ENCODE data around the gene STPG4.
"Not testable (repeated sequence)": the region's sequence is repeated elsewhere in the genome, so short reads cannot be mapped to it uniquely, and the experiment has no call there.

STPG4 gene

GRCh38 chr2:47126783-47127182 lies 28.3 kb downstream of the STPG4 start:
- H3K36me3 ChIP-seq (ENCODE audit: control insufficient read depth, insufficient read depth, low read length), result no peaks in the 10 kb centered on the region
- no peak overlapping the region for H3K9ac ChIP-seq (ENCODE audit: low read length)
- no peaks in the 10 kb centered on the region for H3K9me3 ChIP-seq (ENCODE audit: control insufficient read depth, insufficient read depth, low read depth, low read length)
- no peak overlapping the region for H3K27ac ChIP-seq (ENCODE audit: low read depth, low read length)
- no peaks in the 10 kb centered on the region for H3K27me3 ChIP-seq (ENCODE audit: control insufficient read depth, insufficient read depth, low read length)
- H3K4me1 ChIP-seq (ENCODE audit: control insufficient read depth, insufficient read depth, low read length), result peaks cover 11% of the 10 kb centered on the region
- no peak overlapping the region for H3K4me3 ChIP-seq (ENCODE audit: low read depth, low read length)

DNA sequence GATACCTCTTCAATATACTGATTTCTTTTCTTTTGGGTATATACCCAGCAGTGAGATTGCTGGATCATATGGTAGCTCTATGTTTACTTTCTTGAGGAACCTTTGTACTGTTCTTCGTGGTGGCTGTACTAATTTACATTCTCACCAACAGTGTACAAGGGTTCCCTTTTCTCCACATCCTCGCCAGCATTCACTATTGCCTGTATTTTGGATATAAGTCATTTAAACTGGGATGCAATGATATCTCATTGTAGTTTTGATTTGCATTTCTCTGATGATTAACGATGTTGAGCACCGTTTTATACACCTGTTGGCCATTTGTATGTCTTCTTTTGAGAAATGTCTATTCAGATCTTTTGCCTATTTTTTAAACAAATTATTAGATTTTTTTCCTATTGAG lies 30.4 kb downstream of the STPG4 start:
- H3K4me3 ChIP-seq (ENCODE audit: low read depth, low read length); H3K9ac ChIP-seq (ENCODE audit: low read length); H3K27me3 ChIP-seq (ENCODE audit: control insufficient read depth, insufficient read depth, low read length); H3K27ac ChIP-seq (ENCODE audit: low read depth, low read length); H3K36me3 ChIP-seq (ENCODE audit: control insufficient read depth, insufficient read depth, low read length); H3K9me3 ChIP-seq (ENCODE audit: control insufficient read depth, insufficient read depth, low read depth, low read length): not testable (repeated sequence)
- H3K4me1 ChIP-seq (ENCODE audit: control insufficient read depth, insufficient read depth, low read length), result peaks cover 16% of the 10 kb centered on the region

- not testable (repeated sequence) for H3K27me3 ChIP-seq (ENCODE audit: control insufficient read depth, insufficient read depth, low read length); H3K36me3 ChIP-seq (ENCODE audit: control insufficient read depth, insufficient read depth, low read length); H3K4me3 ChIP-seq (ENCODE audit: low read depth, low read length); H3K4me1 ChIP-seq (ENCODE audit: control insufficient read depth, insufficient read depth, low read length); H3K27ac ChIP-seq (ENCODE audit: low read depth, low read length); H3K9ac ChIP-seq (ENCODE audit: low read length); H3K9me3 ChIP-seq (ENCODE audit: control insufficient read depth, insufficient read depth, low read depth, low read length)
Observed at GRCh38 chr2:47120424-47120823, 34.7 kb downstream of the STPG4 start.

GRCh38 chr2:47119001-47119400 lies 36.1 kb downstream of the STPG4 start:
- no peaks in the 10 kb centered on the region for H3K36me3 ChIP-seq (ENCODE audit: control insufficient read depth, insufficient read depth, low read length)
- H3K4me1 ChIP-seq (ENCODE audit: control insufficient read depth, insufficient read depth, low read length), result peaks cover 5% of the 10 kb centered on the region; the same call in 1 of the 2 replicates
- no peaks in the 10 kb centered on the region for H3K27me3 ChIP-seq (ENCODE audit: control insufficient read depth, insufficient read depth, low read length)
- H3K27ac ChIP-seq (ENCODE audit: low read depth, low read length), result no peak overlapping the region
- H3K9ac ChIP-seq (ENCODE audit: low read length), result no peak overlapping the region
- H3K9me3 ChIP-seq (ENCODE audit: control insufficient read depth, insufficient read depth, low read depth, low read length), result no peaks in the 10 kb centered on the region
- H3K4me3 ChIP-seq (ENCODE audit: low read depth, low read length), result no peak overlapping the region

DNA sequence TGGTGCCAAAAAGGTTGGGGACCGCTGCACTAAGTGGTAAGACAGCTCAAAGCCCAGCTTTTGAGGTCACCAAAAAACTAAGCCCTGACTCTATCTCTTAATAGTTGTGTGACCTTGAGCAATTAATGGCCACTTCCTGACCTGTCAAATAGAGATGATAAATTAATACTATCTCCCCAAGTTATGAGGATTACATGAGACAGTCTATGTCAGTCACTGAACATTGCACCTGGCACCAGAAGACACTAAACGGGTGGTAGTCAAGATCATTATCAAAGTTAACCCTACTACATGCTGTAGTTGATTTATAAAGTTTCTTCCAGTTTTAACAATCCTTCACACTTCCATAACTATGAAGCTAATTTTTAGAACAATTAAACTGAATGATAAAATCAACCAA lies 36.5 kb downstream of the STPG4 start:
- Histone ChIP-seq H3K36me3 (ENCODE audit: control insufficient read depth, insufficient read depth, low read length) (no peaks in the 10 kb centered on the region), H3K27ac (ENCODE audit: low read depth, low read length) (no peak overlapping the region), H3K4me3 (ENCODE audit: low read depth, low read length) (no peak overlapping the region)

DNA sequence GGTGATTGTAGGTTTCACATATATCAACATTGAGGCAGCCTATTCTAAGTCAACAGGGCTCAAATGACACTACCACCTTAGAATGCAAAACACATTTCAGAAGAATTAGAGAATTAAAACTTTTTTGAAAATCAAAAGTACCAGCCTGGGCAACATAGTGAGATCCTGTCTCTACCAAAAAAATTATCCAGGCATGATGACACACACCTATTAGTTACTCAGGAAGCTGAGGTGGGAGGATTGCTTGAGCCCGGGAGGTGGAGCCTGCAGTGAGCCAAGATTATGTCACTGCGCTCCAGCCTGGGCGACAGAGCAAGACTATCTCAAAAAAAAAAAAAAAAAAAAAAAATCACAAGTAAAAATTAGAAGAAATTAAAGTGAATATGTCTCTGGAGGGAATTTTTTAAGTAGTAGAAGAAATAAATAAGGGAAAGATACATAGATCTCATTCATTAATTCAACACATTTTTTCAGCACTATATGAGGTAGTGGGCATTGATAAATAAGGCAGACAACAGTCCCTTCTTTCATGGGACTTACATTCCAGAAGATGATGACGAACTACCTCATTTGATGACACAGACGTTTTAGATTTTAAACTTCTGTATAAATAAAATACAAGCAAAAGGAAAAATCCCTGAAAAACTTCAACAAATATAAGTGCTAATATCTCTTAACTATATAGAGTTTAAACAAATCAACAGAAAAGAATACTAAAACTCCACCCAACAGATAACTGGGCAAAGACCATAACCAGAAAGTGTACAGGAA lies 42.3 kb downstream of the STPG4 start:
- Histone ChIP-seq H3K9me3 (ENCODE audit: control insufficient read depth, insufficient read depth, low read depth, low read length) (0 out of 2 replicates have a peak, but pooled peaks cover 3% of the 10 kb centered on the region), H3K27me3 (ENCODE audit: control insufficient read depth, insufficient read depth, low read length) (no peaks in the 10 kb centered on the region), H3K27ac (ENCODE audit: low read depth, low read length) (no peak overlapping the region), H3K36me3 (ENCODE audit: control insufficient read depth, insufficient read depth, low read length) (no peaks in the 10 kb centered on the region), H3K9ac (ENCODE audit: low read length) (no peak overlapping the region), H3K4me1 (ENCODE audit: control insufficient read depth, insufficient read depth, low read length) (no peaks in the 10 kb centered on the region), H3K4me3 (ENCODE audit: low read depth, low read length) (no peak overlapping the region)

More for the DNA sequence above, 36.5 kb downstream of the STPG4 start:
- H3K9ac ChIP-seq (ENCODE audit: low read length), result no peak overlapping the region
- H3K9me3 ChIP-seq (ENCODE audit: control insufficient read depth, insufficient read depth, low read depth, low read length), result no peaks in the 10 kb centered on the region
- peaks cover 5% of the 10 kb centered on the region; the same call in 1 of the 2 replicates for H3K4me1 ChIP-seq (ENCODE audit: control insufficient read depth, insufficient read depth, low read length)
- H3K27me3 ChIP-seq (ENCODE audit: control insufficient read depth, insufficient read depth, low read length), result no peaks in the 10 kb centered on the region

DNA sequence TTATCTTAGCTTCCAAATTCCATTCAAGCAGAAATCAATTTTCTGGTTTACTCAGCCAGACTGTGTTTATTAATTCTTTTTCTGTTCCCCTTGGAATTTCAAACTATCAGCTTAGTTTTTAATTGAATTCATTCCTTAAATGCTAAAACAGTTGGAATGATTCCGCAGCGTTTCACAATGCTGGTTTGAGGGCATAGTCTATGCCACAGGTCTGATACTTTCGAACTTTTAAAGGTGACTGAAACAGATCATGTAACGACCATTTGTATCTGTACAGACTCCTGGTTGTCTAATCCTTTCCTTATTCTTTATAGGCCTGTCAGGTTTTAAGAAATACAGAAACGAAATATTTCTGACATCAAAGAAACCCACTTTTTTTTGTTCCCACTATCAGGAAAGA lies 45.4 kb downstream of the STPG4 start:
- Histone ChIP-seq H3K9ac (ENCODE audit: low read length) (no peak overlapping the region), H3K4me3 (ENCODE audit: low read depth, low read length) (no peak overlapping the region), H3K27ac (ENCODE audit: low read depth, low read length) (no peak overlapping the region), H3K4me1 (ENCODE audit: control insufficient read depth, insufficient read depth, low read length) (no peaks in the 10 kb centered on the region), H3K36me3 (ENCODE audit: control insufficient read depth, insufficient read depth, low read length) (no peaks in the 10 kb centered on the region), H3K27me3 (ENCODE audit: control insufficient read depth, insufficient read depth, low read length) (no peaks in the 10 kb centered on the region), H3K9me3 (ENCODE audit: control insufficient read depth, insufficient read depth, low read depth, low read length) (0 out of 2 replicates have a peak, but pooled peaks cover 3% of the 10 kb centered on the region)

DNA sequence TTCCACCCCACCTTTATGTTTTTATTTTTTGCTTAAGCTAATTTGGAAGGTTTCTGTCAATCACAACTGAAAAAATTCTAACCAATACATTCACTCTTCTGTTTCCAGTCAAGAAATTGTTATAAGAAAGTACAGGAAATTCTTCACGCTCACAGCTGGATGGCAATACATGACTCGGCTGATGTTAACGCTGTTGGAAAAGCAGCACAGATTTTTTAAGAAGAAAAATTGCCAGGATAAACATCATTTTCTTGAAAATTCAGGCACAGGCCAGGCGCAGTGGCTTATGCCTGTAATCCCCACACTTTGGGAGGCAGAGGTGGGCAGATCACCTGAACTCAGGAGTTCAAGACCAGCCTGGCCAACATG lies 46.1 kb downstream of the STPG4 start:
- Histone ChIP-seq H3K36me3 (ENCODE audit: control insufficient read depth, insufficient read depth, low read length) (no peaks in the 10 kb centered on the region), H3K9ac (ENCODE audit: low read length) (no peak overlapping the region), H3K27me3 (ENCODE audit: control insufficient read depth, insufficient read depth, low read length) (no peaks in the 10 kb centered on the region), H3K27ac (ENCODE audit: low read depth, low read length) (no peak overlapping the region), H3K4me1 (ENCODE audit: control insufficient read depth, insufficient read depth, low read length) (no peaks in the 10 kb centered on the region), H3K9me3 (ENCODE audit: control insufficient read depth, insufficient read depth, low read depth, low read length) (0 out of 2 replicates have a peak, but pooled peaks cover 3% of the 10 kb centered on the region), H3K4me3 (ENCODE audit: low read depth, low read length) (no peak overlapping the region)

- not testable (repeated sequence) for H3K4me3 ChIP-seq (ENCODE audit: low read depth, low read length); H3K27ac ChIP-seq (ENCODE audit: low read depth, low read length)
Observed at GRCh38 chr2:47108267-47109006, 46.7 kb downstream of the STPG4 start.

GRCh38 chr2:47107201-47107600 lies 47.9 kb downstream of the STPG4 start:
- not testable (repeated sequence) for H3K27ac ChIP-seq (ENCODE audit: low read depth, low read length); H3K36me3 ChIP-seq (ENCODE audit: control insufficient read depth, insufficient read depth, low read length); H3K9ac ChIP-seq (ENCODE audit: low read length); H3K9me3 ChIP-seq (ENCODE audit: control insufficient read depth, insufficient read depth, low read depth, low read length); H3K27me3 ChIP-seq (ENCODE audit: control insufficient read depth, insufficient read depth, low read length); H3K4me1 ChIP-seq (ENCODE audit: control insufficient read depth, insufficient read depth, low read length); H3K4me3 ChIP-seq (ENCODE audit: low read depth, low read length)

More at GRCh38 chr2:47108267-47109006, 46.7 kb downstream of the STPG4 start:
- not testable (repeated sequence) for H3K27me3 ChIP-seq (ENCODE audit: control insufficient read depth, insufficient read depth, low read length); H3K9ac ChIP-seq (ENCODE audit: low read length); H3K36me3 ChIP-seq (ENCODE audit: control insufficient read depth, insufficient read depth, low read length); H3K4me1 ChIP-seq (ENCODE audit: control insufficient read depth, insufficient read depth, low read length); H3K9me3 ChIP-seq (ENCODE audit: control insufficient read depth, insufficient read depth, low read depth, low read length)

GRCh38 chr2:47106231-47106630 lies 48.9 kb downstream of the STPG4 start:
- H3K4me3 ChIP-seq (ENCODE audit: low read depth, low read length); H3K9me3 ChIP-seq (ENCODE audit: control insufficient read depth, insufficient read depth, low read depth, low read length); H3K27ac ChIP-seq (ENCODE audit: low read depth, low read length); H3K27me3 ChIP-seq (ENCODE audit: control insufficient read depth, insufficient read depth, low read length); H3K36me3 ChIP-seq (ENCODE audit: control insufficient read depth, insufficient read depth, low read length); H3K9ac ChIP-seq (ENCODE audit: low read length); H3K4me1 ChIP-seq (ENCODE audit: control insufficient read depth, insufficient read depth, low read length): not testable (repeated sequence)
